Psoas muscle (tissue), 8 donors: ENCODE measurements around the gene LMF1. TPM values are rescaled to one million over a fixed set of nuclear protein-coding genes. Genes with fewer than 3 reads are reported as not detected.

Experiments used
- ATAC-seq, 4 donors: fragments of 200-7000 bp; cut with Tn5 transposase; one replicate each; pipeline ENCODE4 v1.9.1; 2020; ENCODE audit warnings: moderate library complexity in 3 of 4, mild to moderate bottlenecking in 2 of 4
- DNase-seq, 2 donors: peaks; one replicate each; pipeline ENCODE4 v3.0.0-alpha.2; 2020
- H3K27ac ChIP-seq: fragments of 200-600 bp; one replicate; pipeline ENCODE4 v1.8.0; 2022
- H3K27me3 ChIP-seq, 3 donors: fragments of 200-600 bp in 1 of 3; one replicate each; pipeline versions ENCODE4 v1.6.1 to v1.8.0; 2013 to 2022; ENCODE audit warnings: low read length in 2 of 3, mild to moderate bottlenecking in 2 of 3, moderate library complexity in 1 of 3; ENCODE audit not compliant: insufficient read depth in 3 of 3
- H3K36me3 ChIP-seq, 2 donors: fragments of 200-600 bp in 1 of 2; one replicate each; pipeline versions ENCODE4 v1.6.1 to v1.8.0; 2013 to 2022; ENCODE audit warnings: low read depth in 1 of 2, mild to moderate bottlenecking in 1 of 2, moderate library complexity in 1 of 2; ENCODE audit not compliant: insufficient read depth in 1 of 2
- H3K4me1 ChIP-seq: fragments of 200-600 bp; one replicate; pipeline ENCODE4 v1.8.0; 2022
- H3K4me3 ChIP-seq: fragments of 200-600 bp; one replicate; pipeline ENCODE4 v1.8.0; 2022; ENCODE audit warnings: mild to moderate bottlenecking
- H3K9me3 ChIP-seq: fragments of 200-600 bp; one replicate; pipeline ENCODE4 v1.8.0; 2022
- WGBS, 3 donors: extraction: QIAGEN DNeasy Blood & Tissue Kit; methylation state at CpG; one replicate each; pipeline versions ENCODE4 v1.1.6 to v1.1.7; 2013; 5-methylcytosine and 5-hydroxymethylcytosine counted together
- intact Hi-C, 2 donors: fragments of 100-400 bp; cut with DNase I; formaldehyde crosslinking; loops; one replicate each; pipeline versions ENCODE4 v1.11.0 to v1.14.2; 2022
- polyA plus RNA-seq, 3 donors: library from polyadenylated mRNA; stranded (reverse); fragments of 200-250 nt; gene quantifications; one replicate each; pipeline ENCODE4 v1.2.3, GENCODE V29; 2013
- total RNA-seq, 4 donors: library from RNA; stranded (reverse); fragmentation: NEBNext Ultra II Directional in 2 of 4; extraction: Animal tissue kit (Norgen Biotek cat#: 25700) in 2 of 4; gene quantifications; one replicate each; pipeline versions ENCODE4 v1.2.1 to v1.2.4, GENCODE V29; 2021 to 2023
- TF ChIP-seq, protein P1 (sequence below): fragments of 200-600 bp; IDR thresholded peaks from one replicate; pipeline ENCODE4 v1.8.0; 2022; ENCODE audit warnings: antibody characterized with exemption
- donor health status: healthy with polysubstance abuse.
- donor health status: DM: no; HTN: no; CAD: no; lungs with moderate emphysema.
- donor health status: Bipolar disorder and iron deficiency.
- donor health status: healthy.
- donor health status: DM: yes; HTN: yes; CAD: no.
- donor health status: DM: no; HTN: no; CAD: no.
- donor health status: DM: no; HTN: no; CAD: no.
- donor health status: DM: yes; HTN: yes; CAD: no.

LMF1 gene
- total and polyA plus RNA-seq, 7 donors: 1.9 to 9.0 (median 4.0) TPM

DNA sequence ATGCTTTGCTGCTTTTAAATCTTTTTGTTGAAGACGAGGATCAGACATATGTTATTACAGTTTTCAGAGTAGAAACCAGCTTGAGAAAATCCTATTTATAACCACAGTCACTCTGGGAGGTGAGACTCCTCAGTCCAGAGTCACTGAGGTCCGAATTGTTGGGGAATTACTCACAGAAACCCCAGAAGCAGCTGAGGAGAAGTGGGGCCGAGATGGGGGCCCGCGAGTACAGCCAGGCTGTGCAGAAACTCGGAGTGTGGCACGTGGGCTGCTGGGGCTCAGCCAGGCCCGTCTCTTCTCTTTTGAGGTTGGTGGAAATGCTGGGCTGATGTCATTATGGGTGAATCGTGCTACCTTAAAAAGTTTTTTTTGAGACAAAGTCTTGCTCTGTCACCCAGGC lies 155.8 kb downstream of the LMF1 start:
- no peak overlapping the region for H3K27ac ChIP-seq
- no peaks in the 10 kb centered on the region for H3K9me3 ChIP-seq
- peaks cover 0 to 90% (median 28%) of the 10 kb centered on the region in 3 donors for H3K27me3 ChIP-seq
- H3K4me1 ChIP-seq: no peaks in the 10 kb centered on the region
- DNase-seq (no peak), ATAC-seq (no peak)
- TF ChIP-seq, protein P1, sequence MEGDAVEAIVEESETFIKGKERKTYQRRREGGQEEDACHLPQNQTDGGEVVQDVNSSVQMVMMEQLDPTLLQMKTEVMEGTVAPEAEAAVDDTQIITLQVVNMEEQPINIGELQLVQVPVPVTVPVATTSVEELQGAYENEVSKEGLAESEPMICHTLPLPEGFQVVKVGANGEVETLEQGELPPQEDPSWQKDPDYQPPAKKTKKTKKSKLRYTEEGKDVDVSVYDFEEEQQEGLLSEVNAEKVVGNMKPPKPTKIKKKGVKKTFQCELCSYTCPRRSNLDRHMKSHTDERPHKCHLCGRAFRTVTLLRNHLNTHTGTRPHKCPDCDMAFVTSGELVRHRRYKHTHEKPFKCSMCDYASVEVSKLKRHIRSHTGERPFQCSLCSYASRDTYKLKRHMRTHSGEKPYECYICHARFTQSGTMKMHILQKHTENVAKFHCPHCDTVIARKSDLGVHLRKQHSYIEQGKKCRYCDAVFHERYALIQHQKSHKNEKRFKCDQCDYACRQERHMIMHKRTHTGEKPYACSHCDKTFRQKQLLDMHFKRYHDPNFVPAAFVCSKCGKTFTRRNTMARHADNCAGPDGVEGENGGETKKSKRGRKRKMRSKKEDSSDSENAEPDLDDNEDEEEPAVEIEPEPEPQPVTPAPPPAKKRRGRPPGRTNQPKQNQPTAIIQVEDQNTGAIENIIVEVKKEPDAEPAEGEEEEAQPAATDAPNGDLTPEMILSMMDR: no peak
- 58 to 68% (median 66%) methylated on average over 9 of the region's 9 CpGs for WGBS, 3 donors
- no peaks in the 10 kb centered on the region for H3K36me3 ChIP-seq
- H3K4me3 ChIP-seq: no peak overlapping the region
- intact Hi-C loops: loop anchor here in 1 of 2 donors (10.0 kb wide), 1 partner anchor 240 kb away; no protein-coding TSS in a partner anchor

DNA sequence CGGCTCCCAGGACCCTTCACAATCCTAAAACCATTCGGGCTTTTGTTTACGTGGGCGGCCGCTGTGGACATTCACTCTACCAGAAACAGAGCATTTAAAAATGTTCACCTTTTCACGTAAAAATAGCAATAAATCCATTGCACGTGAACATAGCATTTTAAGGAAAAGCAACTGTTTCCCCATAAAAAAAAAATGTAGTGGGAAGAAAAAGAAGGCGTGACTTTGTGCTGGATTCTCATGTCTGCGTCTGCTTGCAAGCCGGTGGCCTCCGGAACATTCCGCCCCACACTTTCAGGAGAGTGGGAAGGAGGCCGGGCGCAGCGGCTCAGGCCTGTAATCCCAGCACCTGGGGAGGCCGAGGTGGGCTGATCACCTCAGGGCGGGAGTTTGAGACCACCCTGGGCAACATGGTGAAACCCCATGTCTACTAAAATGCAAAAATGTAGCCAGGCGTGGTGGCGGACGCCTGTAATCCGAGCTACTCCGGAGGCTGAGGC lies 156.8 kb downstream of the LMF1 start:
- H3K27ac ChIP-seq: no peak overlapping the region
- intact Hi-C loops: loop anchor here (1.0 to 10.0 kb wide), 2 partner anchors 241 kb away; no protein-coding TSS in a partner anchor
- H3K9me3 ChIP-seq: no peaks in the 10 kb centered on the region
- H3K4me3 ChIP-seq: no peak overlapping the region
- H3K36me3 ChIP-seq: no peaks in the 10 kb centered on the region
- DNase-seq: no peak
- TF ChIP-seq, protein P1: no peak
- 59 to 61% (median 60%) methylated on average over 22 of the region's 22 CpGs for WGBS, 3 donors
- peaks cover 0 to 86% (median 28%) of the 10 kb centered on the region in 3 donors for H3K27me3 ChIP-seq
- no peak for ATAC-seq
- no peaks in the 10 kb centered on the region for H3K4me1 ChIP-seq

DNA sequence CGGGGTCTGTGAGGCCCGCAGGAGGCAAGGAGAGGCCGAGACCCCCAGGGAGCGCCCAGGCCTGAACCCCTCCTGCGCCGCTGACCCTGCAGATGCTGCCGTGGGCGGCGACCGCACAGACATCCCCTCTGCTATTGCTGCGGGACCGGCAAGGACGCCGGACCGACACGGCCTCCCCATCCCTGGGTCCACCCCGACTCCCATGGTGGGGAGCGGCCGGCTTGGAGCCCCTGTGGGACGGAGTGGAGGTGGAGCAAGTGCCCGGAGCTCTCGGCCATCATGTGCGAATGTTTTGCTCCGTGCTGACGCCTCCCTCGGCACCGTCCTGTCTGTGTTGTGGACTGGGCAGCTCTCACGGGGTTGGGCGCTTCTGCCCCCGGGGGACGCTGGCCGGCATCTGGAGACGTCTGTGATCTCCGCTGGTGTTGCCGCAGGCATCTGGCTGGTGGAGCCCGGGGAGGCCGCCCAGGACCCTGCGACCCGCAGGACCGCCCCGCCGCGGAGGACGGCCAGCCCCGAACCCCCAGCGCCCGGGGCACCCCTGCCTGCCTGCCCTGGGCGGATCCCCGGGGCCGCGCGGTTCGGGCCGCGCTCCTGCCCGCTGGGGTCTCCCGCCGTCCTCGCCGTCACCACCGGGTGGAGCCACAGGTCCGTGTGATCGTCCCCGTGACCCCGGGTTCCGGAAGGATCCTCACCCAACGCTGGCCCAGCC lies 157.4 kb downstream of the LMF1 start:
- ATAC-seq: peak in 3 of 4 donors; percentile 30 to 75 (median 49)
- no peaks in the 10 kb centered on the region for H3K36me3 ChIP-seq
- peaks cover 0 to 86% (median 32%) of the 10 kb centered on the region in 3 donors for H3K27me3 ChIP-seq
- intact Hi-C loops: loop anchor here (1.0 to 10.0 kb wide), 2 partner anchors 241 to 242 kb away; no protein-coding TSS in a partner anchor
- TF ChIP-seq, protein P1: peak; percentile 44
- WGBS, 3 donors: 10 to 13% (median 11%) methylated on average over 56 to 67 of the region's 67 CpGs
- peak in 1 of 2 donors; percentile 45 for DNase-seq
- H3K4me3 ChIP-seq: no peak overlapping the region
- H3K9me3 ChIP-seq: no peaks in the 10 kb centered on the region
- no peaks in the 10 kb centered on the region for H3K4me1 ChIP-seq
- H3K27ac ChIP-seq: no peak overlapping the region

DNA sequence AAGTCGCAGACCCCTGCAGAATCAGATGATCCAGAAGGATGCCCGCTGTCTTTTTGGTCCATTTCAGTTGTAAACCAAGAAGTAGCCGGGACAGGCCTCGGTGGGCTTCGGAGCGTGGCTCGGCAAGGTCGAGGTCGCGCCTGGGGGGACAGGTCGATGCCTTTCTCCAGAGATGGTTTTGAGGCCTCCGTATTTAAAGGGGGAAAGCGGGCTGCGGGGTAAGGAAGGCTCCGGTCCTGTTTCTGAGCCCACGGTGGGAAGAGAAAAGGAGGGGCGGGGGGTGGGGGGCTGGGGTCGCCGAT lies 162.7 kb downstream of the LMF1 start:
- H3K27ac ChIP-seq: no peak overlapping the region
- H3K36me3 ChIP-seq: no peaks in the 10 kb centered on the region
- intact Hi-C loops: no loop called here
- H3K4me1 ChIP-seq: no peaks in the 10 kb centered on the region
- WGBS, 3 donors: 23 to 30% (median 29%) methylated on average over 19 of the region's 19 CpGs
- peak overlapping the region; percentile 81 for H3K4me3 ChIP-seq
- peaks cover 0 to 55% (median 30%) of the 10 kb centered on the region in 3 donors for H3K27me3 ChIP-seq
- H3K9me3 ChIP-seq: no peaks in the 10 kb centered on the region
- DNase-seq (no peak), ATAC-seq (no peak)
- TF ChIP-seq, protein P1: no peak
